ENCODE measurements around the gene NRXN3. TPM values are rescaled to one million over a fixed set of nuclear protein-coding genes. Genes with fewer than 3 reads are reported as not detected.
"Not testable (repeated sequence)": the region's sequence is repeated elsewhere in the genome, so short reads cannot be mapped to it uniquely, and the experiment has no call there.

Gene NRXN3
- total RNA-seq, 1 donor from 2014 or later = 8.7 TPM

GRCh38 chr14:78403278-78403815, 233.2 kb downstream of the NRXN3 start:
- DNase-seq (ENCODE audit: low spot score) = no peak

DNA sequence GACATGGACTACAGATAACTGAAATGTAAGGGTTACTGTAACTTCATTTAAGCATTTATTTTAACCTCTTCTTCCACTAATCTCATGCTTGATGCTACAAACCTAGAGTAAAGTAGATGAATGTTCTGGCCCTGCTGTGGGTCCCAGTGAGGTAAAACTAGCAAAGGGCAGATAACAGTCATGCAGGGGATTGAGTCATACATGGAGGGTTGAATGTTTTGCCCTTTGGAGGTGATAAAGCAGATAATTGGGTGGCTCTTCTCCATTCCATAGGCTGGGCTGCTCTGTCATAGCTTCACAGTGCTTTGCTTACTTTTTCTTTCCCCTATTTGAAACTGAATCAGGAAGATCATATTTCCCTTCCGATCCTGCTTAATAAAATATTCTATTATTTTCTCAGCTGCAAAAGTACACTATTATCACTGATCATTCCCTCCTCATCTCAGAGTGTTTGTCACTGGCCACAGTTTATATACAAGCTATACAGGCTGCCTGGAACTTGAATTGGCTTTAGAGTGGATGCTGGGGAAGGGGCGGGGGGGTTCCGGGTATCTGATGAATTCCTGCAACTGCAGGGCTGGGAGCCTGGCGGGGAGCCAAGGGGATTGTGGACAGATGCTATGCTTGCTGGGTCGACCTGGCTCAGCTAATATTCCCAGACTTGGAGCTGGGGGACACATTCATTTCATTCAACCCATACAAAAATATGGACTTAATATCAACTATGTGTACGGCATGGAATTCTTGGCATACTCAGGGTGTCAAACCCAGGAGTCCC, 235.1 kb downstream of the NRXN3 start:
- DNase-seq (ENCODE audit: low spot score) = no peak

- no peak for DNase-seq (ENCODE audit: low spot score)
These were observed 242.3 kb downstream of the NRXN3 start for GRCh38 chr14:78412475-78412874.

DNA sequence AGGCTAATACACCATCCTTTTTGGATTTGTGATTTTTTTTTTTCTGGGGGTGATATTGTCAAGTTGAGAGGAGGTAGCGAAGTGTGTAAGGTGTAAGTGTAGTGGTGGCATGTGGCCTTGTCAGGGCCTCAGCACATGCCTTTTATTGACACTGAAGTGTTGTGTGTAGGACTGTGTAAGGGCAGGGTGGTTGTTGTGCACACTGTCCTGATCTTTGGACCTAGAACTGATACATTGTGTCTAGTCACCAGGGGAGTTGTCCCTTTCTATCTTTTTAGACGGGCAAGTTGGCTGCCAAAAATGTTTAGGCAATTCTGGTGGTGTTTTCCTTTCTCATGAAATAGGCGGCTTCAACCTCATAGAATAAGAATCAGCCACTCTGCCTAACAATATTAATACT, 244.0 kb downstream of the NRXN3 start:
- no peak for DNase-seq (ENCODE audit: low spot score)

- DNase-seq (ENCODE audit: low spot score) = no peak
These were observed 247.4 kb downstream of the NRXN3 start for GRCh38 chr14:78417532-78417931.

DNA sequence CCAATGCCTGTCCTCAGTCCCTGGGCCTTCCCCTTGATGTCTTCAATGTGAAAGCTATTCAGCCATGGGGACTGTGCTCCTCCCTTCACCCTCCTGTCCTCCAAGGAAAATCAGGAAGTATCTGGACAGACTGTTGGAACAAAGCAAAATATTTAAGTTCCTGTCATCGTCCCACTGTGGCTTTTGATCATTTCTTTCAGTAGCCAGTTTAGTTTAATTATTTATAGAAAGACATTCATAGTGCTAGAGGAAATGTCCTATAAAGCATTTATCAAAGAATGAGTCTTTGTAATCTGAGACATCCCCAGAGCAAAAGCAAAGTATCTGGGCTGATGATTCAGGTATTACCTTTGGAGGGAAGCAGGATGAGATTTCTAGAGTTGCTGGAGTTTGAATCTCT, 254.1 kb downstream of the NRXN3 start:
- no peak for DNase-seq (ENCODE audit: low spot score)

- no peak for DNase-seq (ENCODE audit: low spot score)
These were observed 255.2 kb downstream of the NRXN3 start for GRCh38 chr14:78425330-78425729.

DNA sequence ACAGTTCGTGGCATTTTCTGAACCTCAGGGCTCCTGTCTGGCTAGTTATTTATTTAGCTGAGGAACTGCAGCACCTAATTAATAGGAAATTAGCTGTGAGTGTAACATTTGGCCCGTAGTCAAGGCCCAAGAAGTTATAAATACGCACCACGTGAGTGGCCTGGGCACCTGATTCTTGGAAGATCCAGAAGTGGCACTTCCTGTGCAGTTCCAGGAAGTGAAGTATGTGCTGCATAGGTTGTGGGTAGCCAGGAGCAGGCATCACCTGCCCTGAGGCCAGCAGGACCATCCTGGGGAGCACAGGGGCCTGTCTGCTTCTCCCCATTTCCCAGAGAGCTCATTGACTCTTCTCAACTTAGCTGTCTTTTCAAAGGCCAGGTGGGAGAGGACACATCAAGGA, 255.6 kb downstream of the NRXN3 start:
- DNase-seq (ENCODE audit: low spot score) = no peak

DNA sequence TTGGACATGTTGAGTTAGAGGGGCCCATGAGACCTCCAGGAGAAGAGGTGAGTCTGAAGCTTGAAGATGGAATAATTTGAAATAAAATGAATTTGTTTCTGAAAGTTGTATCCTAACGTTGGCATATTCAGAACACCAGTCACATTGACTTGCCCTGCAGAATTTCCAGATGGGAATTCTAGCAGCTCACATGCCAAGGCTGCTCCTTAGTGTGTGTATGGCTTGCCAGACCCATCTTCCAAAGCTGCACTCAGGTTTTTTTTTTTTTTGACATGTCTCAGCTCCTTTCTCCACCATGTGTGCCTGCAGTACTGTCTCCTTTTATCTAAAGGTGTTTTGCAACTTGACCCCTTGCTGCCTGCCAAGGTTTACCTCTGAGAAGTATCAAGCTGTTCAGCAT, 261.9 kb downstream of the NRXN3 start:
- DNase-seq (ENCODE audit: low spot score) = no peak

GRCh38 chr14:78437448-78437847, 267.3 kb downstream of the NRXN3 start:
- not testable (repeated sequence) for DNase-seq (ENCODE audit: low spot score)

DNA sequence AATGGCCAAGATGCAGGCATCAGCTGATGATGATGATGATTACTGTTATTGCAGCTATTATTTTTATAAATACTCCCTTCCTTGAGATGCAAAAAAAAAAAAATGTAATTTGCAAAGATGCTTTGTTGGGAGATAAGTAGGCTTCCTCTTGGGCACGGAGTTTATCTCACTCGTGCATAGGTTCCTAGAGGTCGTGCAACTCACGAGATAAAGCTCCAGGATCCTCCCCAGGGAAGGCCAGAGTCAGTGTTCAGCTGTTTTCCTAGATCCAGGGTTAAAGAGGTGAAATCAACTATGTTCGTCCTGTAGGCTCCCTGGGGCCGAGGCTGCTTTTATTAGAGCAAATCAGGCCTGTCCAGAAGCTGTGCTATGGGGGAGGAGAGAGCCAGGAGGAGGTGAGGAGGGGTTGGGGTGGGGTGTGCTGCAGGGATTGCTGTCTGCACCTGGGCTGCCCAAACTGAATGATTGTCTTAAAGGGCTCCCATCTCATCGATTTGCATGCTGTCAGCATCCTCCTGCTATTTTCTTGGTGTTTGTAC, 270.3 kb downstream of the NRXN3 start:
- DNase-seq (ENCODE audit: low spot score) = no peak

DNA sequence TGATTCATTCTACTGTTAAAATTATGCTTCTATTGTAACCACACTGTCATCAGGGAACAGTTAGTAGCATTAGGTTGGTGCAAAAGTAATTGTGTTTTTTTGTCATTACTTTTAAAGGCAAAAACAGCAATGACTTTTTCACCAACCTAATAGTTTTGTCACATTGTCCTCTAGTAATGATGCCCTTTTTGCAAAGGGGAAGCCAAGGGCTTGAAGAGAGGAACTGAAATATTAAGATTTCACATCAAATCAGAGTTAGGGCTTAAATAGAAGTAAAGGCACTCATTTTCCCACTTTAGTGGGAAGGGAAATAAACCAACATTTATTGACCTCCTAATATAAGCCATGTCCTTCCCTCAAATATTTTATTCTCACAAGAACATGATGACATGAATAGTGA, 273.7 kb downstream of the NRXN3 start:
- DNase-seq (ENCODE audit: low spot score) = no peak

DNA sequence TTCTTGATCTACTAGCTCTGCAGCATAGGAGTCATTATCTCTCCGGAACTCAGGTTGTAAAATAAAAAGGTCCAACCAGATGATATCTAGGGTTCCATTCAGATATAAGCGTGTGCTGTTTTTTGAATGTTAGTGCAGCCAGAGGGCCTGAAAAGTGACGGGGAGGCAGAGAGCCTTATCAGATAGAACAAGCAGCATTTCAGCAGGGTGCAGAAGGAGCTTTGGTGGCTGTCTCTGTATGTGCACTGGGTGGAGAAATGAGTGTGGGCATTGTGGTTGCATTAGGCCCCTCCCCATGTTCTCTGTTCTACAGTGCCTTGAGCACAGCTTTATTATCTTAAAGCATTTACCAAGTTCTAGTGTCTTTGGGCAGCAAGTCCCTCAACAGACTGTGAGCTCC, 275.1 kb downstream of the NRXN3 start:
- no peak for DNase-seq (ENCODE audit: low spot score)

GRCh38 chr14:78446807-78447206, 276.6 kb downstream of the NRXN3 start:
- DNase-seq (ENCODE audit: low spot score) = no peak

DNA sequence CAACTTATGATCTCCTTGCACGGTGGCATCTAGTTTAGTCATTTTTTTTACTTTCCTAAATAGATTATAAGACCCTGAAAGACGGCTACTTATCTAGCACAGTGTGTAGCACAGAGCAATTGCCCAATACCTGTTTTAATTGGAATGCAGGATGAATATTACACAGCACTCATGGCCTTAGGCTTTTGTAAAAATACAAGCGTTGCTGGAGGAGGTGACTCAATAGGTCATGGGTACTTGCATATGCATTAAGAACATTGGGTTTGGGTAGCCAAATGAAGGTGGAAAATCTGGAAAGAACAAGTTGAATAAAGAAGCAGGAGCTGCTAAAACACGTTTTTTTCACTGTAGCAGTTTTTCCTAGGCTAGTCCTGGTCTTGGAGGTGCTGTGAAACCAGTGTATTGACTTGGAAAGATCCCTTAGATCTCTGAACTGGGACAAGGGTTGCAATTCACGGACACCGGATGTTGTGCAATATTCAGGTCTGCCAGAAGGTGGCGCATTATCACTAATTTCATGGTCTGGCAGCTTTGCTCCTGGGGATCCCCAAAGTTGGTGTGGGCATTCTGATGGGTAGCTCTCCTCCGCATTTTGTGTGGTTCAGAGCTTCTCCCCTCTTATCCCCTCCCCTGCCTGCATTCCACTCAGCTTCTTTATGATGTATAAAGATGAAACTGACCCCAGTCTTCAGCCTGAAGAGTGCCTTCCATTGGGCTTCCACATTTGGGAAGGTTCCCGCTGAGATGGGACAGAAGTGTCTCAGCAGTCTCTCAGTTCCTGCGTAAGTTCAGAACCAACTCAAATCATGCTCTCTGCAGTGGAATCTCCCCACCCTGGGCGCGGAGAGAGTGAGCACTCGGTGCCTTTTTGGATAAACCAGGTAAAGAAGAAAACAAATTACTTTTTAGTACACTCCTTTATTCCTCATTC, 278.3 kb downstream of the NRXN3 start:
- DNase-seq (ENCODE audit: low spot score) = no peak

- DNase-seq (ENCODE audit: low spot score) = no peak
These were observed 280.6 kb downstream of the NRXN3 start for GRCh38 chr14:78450669-78451318.

DNA sequence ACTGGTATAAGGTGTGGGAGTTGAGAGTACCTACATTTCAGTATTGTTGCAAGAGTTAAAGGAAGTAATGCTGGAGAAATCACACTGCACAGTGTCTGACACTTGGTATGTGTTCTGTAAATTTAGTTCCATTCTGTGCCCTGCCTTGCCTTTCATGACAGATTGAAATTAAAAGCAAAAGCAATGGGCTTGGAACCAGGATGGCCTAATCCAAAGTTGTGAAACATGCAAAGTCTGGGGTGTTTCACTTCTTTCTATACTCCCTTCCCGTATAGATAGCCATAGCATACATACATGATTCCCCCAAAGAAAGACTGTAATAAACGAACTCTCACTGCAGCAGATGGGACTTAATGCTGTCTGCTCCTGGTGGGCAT, 281.1 kb downstream of the NRXN3 start:
- DNase-seq (ENCODE audit: low spot score) = no peak

DNA sequence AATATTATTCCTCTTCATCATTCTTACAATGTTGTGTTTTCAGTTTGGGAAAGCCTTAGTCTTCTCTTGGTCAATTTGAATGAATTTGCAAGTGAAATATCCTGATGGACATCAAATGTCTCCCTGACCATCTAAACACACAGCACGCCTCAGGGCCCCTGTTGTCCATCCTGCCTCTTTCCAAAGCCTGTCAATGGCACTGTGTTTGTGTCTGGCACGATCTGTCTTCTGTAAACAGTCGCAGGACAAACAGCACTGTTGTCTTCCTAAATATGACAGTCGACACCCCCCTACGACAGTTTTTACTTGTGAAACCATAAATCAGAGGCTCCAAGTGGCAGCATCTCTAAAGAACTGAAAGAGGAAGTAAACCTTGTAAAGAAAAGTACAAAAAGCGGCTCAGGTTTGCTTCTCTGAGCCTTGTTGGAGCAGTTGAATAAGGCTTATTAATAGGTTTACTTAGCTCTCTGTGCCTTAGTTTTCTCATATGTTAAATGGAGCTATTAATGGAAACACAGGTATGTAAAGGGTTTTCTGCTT, 285.8 kb downstream of the NRXN3 start:
- no peak for DNase-seq (ENCODE audit: low spot score)

DNA sequence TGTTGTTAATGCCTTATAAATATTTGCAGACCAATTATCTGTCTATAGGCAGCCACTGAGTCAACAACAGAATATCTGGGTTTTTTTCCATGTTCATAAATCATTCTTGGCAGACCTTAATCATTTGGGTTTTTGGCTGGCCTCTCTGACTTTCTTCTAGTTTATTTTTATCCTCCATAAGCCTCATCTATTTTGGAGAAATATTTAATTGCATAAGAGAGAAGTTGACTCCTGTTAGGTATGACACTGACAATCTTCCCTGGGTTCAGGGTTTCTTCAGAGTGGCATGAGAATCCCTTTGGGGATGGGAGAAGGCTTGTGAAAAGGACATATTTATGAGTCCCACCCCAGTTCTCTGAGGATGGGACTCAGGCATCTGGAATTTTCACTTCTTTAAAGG, 299.8 kb downstream of the NRXN3 start:
- DNase-seq (ENCODE audit: low spot score) = no peak

GRCh38 chr14:78479127-78479780, 309.1 kb downstream of the NRXN3 start:
- no peak for DNase-seq (ENCODE audit: low spot score)

- DNase-seq (ENCODE audit: low spot score) = no peak
These were observed 313.9 kb downstream of the NRXN3 start for GRCh38 chr14:78484028-78484427.
